Chondrocyte (in vitro differentiated cells): Measurements from ENCODE around the gene OLIG3. TPM values are rescaled to one million over a fixed set of nuclear protein-coding genes. Genes with fewer than 3 reads are reported as not detected.

Experiments used
- DNase-seq: peaks from one replicate; pipeline ENCODE4 v3.0.0; 2021; ENCODE audit warnings: mixed read lengths, low spot score
- H3K27ac Mint-ChIP-seq: one replicate; pipeline ENCODE4 v1.8.0; 2021; ENCODE audit warnings: mild to moderate bottlenecking, moderate library complexity, mixed read lengths; ENCODE audit not compliant: unreplicated experiment
- H3K27me3 Mint-ChIP-seq: 2 replicates; pipeline ENCODE4 v1.8.0; 2021; ENCODE audit warnings: low read depth, mixed read lengths
- H3K36me3 Mint-ChIP-seq: 2 replicates; pipeline ENCODE4 v1.8.0; 2021; ENCODE audit warnings: low read depth, mixed read lengths
- H3K4me1 Mint-ChIP-seq: 2 replicates; pipeline ENCODE4 v1.8.0; 2021; ENCODE audit warnings: low read depth, mild to moderate bottlenecking, mixed read lengths
- H3K4me3 Mint-ChIP-seq: one replicate; pipeline ENCODE4 v1.8.0; 2021; ENCODE audit warnings: mild to moderate bottlenecking, moderate library complexity, mixed read lengths; ENCODE audit not compliant: unreplicated experiment
- H3K9me3 Mint-ChIP-seq: 2 replicates; pipeline ENCODE4 v1.8.0; 2021; ENCODE audit warnings: low read depth, mixed read lengths
- total RNA-seq: library from RNA; stranded (reverse); gene quantifications from 3 replicates; pipeline ENCODE4 v1.2.1, GENCODE V29; 2021
- TF ChIP-seq, protein P1 (sequence below): fragments of 200-600 bp; sonication (generic); IDR thresholded peaks from 2 replicates; pipeline ENCODE4 v1.5.0; 2021; ENCODE audit warnings: antibody characterized with exemption, mild to moderate bottlenecking, moderate library complexity

OLIG3 gene
- total RNA-seq, 1 donor from 2014 or later, result not detected

DNA sequence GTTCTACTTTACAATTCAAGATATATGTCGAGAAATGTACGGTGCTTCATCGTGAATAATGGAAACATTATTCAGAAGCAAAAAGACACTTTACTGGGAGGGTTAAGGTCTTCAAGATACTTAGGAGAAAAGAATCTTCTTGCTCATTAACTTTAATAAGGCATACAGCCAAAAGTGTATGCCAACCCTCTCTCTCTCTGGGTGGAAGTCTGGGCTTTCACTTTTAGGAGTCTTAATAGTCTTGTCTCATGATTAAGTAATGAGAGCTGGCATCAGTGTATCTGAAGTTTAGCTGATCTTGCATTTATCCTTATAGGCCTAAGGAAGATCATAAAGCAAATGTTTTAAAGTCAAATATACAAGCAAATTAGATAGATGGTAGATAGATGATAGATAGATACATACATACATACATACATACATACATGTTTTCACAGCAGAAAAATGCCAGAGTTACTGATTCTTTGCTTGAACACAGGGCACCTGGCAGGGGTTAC is 21.5 kb downstream of the OLIG3 start:
- DNase-seq, result no peak

DNA sequence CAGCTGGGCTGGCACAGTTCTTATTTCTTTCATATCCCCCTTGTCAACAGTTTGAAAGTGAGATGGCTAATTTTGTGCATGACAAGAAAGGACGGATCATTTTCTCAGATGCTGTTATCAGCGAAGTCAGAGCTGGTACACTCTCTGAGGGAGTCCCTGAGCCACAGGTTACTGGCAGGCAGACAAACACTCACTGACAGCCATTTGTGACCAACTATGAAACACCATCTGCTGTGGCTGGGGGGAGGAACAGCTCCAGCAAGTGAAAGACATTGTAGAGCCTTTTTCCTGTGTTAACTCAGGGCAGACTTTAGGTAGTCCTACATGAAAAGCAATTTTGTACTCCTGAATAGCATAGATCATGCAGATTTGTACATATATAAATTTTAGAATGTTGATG is 22.2 kb downstream of the OLIG3 start:
- DNase-seq, result no peak
- Mint-ChIP-seq H3K4me1 (no peaks in the 10 kb centered on the region), H3K4me3 (no peak overlapping the region), H3K9me3 (no peaks in the 10 kb centered on the region), H3K27me3 (peaks cover 44% of the 10 kb centered on the region), H3K36me3 (no peaks in the 10 kb centered on the region), H3K27ac (no peak overlapping the region)
- TF ChIP-seq, protein P1, sequence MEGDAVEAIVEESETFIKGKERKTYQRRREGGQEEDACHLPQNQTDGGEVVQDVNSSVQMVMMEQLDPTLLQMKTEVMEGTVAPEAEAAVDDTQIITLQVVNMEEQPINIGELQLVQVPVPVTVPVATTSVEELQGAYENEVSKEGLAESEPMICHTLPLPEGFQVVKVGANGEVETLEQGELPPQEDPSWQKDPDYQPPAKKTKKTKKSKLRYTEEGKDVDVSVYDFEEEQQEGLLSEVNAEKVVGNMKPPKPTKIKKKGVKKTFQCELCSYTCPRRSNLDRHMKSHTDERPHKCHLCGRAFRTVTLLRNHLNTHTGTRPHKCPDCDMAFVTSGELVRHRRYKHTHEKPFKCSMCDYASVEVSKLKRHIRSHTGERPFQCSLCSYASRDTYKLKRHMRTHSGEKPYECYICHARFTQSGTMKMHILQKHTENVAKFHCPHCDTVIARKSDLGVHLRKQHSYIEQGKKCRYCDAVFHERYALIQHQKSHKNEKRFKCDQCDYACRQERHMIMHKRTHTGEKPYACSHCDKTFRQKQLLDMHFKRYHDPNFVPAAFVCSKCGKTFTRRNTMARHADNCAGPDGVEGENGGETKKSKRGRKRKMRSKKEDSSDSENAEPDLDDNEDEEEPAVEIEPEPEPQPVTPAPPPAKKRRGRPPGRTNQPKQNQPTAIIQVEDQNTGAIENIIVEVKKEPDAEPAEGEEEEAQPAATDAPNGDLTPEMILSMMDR, result no peak

More for the DNA sequence above, 21.5 kb downstream of the OLIG3 start:
- TF ChIP-seq, protein P1, result no peak
- Mint-ChIP-seq H3K9me3 (no peaks in the 10 kb centered on the region), H3K4me1 (no peaks in the 10 kb centered on the region), H3K27ac (no peak overlapping the region), H3K36me3 (no peaks in the 10 kb centered on the region), H3K4me3 (no peak overlapping the region), H3K27me3 (peaks cover 46% of the 10 kb centered on the region)

DNA sequence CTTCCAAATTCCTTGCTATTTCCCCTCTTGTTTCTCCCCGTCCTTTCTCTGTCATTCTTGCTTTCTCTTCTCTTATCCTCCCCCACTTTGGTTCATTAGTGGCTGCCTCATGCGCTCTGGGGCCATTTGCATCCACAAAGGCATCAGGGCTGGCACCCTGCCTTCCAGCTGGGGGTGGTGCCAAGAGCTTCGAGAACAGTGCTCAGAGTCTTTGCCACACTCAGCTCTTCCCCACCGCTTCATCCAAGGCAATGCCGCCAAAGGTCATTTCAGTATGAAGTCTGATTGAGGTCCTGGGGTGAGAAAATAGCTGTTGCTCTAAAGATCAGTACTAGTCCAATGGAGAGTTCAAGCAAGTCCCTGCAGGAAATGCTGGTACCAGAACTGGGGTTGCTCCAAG is 22.7 kb downstream of the OLIG3 start:
- Mint-ChIP-seq H3K27ac (no peak overlapping the region), H3K27me3 (peaks cover 45% of the 10 kb centered on the region), H3K4me3 (no peak overlapping the region), H3K36me3 (no peaks in the 10 kb centered on the region), H3K9me3 (no peaks in the 10 kb centered on the region), H3K4me1 (no peaks in the 10 kb centered on the region)
- TF ChIP-seq, protein P1, result no peak
- no peak for DNase-seq

DNA sequence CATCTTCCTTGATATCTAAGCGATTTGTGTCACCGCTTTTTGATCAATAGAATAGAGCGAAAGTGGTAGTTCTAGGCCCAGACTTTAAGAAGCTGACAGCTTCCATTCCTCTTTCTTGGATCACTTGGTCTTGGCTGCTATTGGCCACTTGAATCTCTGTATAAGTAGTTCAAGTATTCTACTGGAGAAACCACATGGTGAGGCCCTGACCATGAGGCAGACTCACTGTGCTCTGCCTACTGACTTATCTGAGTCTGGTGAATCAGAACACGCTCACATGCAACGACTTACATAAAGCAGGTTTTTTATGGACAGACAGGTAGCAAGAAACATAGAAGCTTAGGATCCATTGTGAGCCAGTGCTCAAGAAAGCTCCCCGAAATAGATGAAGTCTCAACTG is 27.0 kb downstream of the OLIG3 start:
- no peaks in the 10 kb centered on the region for H3K4me1 Mint-ChIP-seq
- H3K27me3 Mint-ChIP-seq, result peaks cover 45% of the 10 kb centered on the region
- no peak for DNase-seq
- no peak overlapping the region for H3K27ac Mint-ChIP-seq
- H3K4me3 Mint-ChIP-seq, result no peak overlapping the region
- TF ChIP-seq, protein P1, result no peak
- no peaks in the 10 kb centered on the region for H3K36me3 Mint-ChIP-seq
- no peaks in the 10 kb centered on the region for H3K9me3 Mint-ChIP-seq

DNA sequence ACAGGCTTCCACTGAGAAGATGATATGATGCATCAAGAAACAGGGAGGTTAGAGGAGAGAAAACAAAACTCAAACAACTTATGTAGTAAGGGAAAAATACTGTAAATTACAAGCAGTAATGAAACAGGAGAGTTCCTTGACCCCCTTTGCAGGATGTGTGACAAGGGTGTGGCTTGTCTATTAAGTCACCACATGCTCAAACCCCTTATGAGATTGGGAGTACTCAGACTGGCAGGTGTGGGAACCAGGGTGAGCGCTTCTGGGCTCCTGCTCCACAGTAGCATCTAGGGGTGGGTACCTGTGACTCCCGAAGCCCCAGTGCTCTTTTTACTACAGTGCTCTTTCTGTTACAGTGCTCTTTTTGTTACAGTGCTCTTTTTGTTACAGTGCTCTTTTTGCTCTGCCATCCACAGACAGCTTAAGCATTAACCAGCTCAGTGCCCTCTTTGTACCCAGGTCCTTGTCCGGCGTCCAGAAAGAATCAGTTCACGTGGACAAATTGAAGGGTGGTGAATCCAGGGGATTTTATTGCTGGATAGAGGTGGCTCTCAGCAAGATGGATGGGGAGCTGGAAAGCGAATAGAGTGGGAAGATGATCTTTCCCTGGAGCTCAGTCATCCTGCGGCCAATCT is 28.7 kb downstream of the OLIG3 start:
- H3K9me3 Mint-ChIP-seq, result no peaks in the 10 kb centered on the region
- DNase-seq, result no peak
- no peak overlapping the region for H3K27ac Mint-ChIP-seq
- H3K4me3 Mint-ChIP-seq, result no peak overlapping the region
- H3K27me3 Mint-ChIP-seq, result peaks cover 36% of the 10 kb centered on the region
- no peaks in the 10 kb centered on the region for H3K4me1 Mint-ChIP-seq
- no peaks in the 10 kb centered on the region for H3K36me3 Mint-ChIP-seq
- TF ChIP-seq, protein P1, result no peak
